GM12878 (cell line): ENCODE measurements around the gene HEPACAM. TPM values are rescaled to one million over a fixed set of nuclear protein-coding genes. Genes with fewer than 3 reads are reported as not detected.

Experiments used
- ATAC-seq: fragments of 200-7000 bp; cut with Tn5 transposase; 3 replicates; pipeline ENCODE4 v1.9.1; 2020; ENCODE audit warnings: mild to moderate bottlenecking, moderate library complexity
- BruUV-seq: library from RNA; stranded (reverse); fragments of 400-500 nt; replicated peaks from 2 replicates; lab custom pipeline; 2021; lab: Mats Ljungman, UMichigan
- CTCF ChIA-PET: fragments of 300-600 bp; sonication (Branson Sonifier 250); formaldehyde crosslinking; extraction: SDS; loops from one replicate; lab custom pipeline; 2021; ENCODE audit warnings: inconsistent platforms; lab: Yijun Ruan, JAX
- POLR2A ChIA-PET: fragments of 350-600 bp; formaldehyde crosslinking; extraction: SDS; loops from one replicate; lab custom pipeline; 2021; ENCODE audit warnings: inconsistent platforms; lab: Charles Lee
- RAD21 ChIA-PET: fragments of 300-600 bp; sonication (Branson Sonifier 250); formaldehyde crosslinking; loops from one replicate; lab custom pipeline; 2023; ENCODE audit warnings: antibody characterized with exemption; ENCODE audit not compliant: unreplicated experiment; lab: Charles Lee
- SMC1A ChIA-PET: fragments of 300-600 bp; sonication (Branson Sonifier 250); formaldehyde crosslinking; loops from one replicate; lab custom pipeline; 2023; ENCODE audit not compliant: unreplicated experiment, uncharacterized antibody; lab: Charles Lee
- DNase-seq: peaks from one replicate; pipeline ENCODE4 v3.0.0-alpha.2; 2011; ENCODE audit warnings: low read depth, low spot score
- FAIRE-seq: peaks from 3 replicates; lab custom pipeline; 2011; peaks lifted over from hg19 to GRCh38; lab: Jason Lieb, UNC
- H2AFZ ChIP-seq: 2 replicates; pipeline ENCODE4 v1.6.0; 2011; ENCODE audit warnings: low read depth, low read length, control low read depth; ENCODE audit not compliant: control insufficient read depth
- H3K27ac ChIP-seq: 2 replicates; pipeline ENCODE4 v1.5.1; 2011; ENCODE audit warnings: control low read depth; ENCODE audit not compliant: control insufficient read depth, insufficient read depth
- H3K27me3 ChIP-seq, 2 experiments: replicated peaks in 1 of 2; 2 replicates each; pipeline versions ENCODE4 v1.6.0 to v1.6.1; 2011; ENCODE audit warnings: low read length in 1 of 2; ENCODE audit not compliant: control insufficient read depth in 2 of 2, insufficient read depth in 2 of 2
- H3K36me3 ChIP-seq, 2 experiments: 2 replicates each; pipeline ENCODE4 v1.5.1; 2011; ENCODE audit warnings: low read length in 1 of 2; ENCODE audit not compliant: control insufficient read depth in 2 of 2, insufficient read depth in 2 of 2
- H3K4me1 ChIP-seq: 2 replicates; pipeline ENCODE4 v1.6.1; 2011; ENCODE audit warnings: mild to moderate bottlenecking, low read length, moderate library complexity, mixed read lengths; ENCODE audit not compliant: control insufficient read depth, insufficient read depth
- H3K4me2 ChIP-seq: 2 replicates; pipeline ENCODE4 v1.6.0; 2011; ENCODE audit warnings: control low read depth; ENCODE audit not compliant: control insufficient read depth, insufficient read depth
- H3K4me3 ChIP-seq: fragments of 200-600 bp; sonication (generic); 2 replicates; pipeline ENCODE4 v1.5.1; 2016
- H3K79me2 ChIP-seq: 2 replicates; pipeline ENCODE4 v1.6.0; 2011; ENCODE audit warnings: low read length; ENCODE audit not compliant: control insufficient read depth, insufficient read depth
- H3K9ac ChIP-seq: 2 replicates; pipeline ENCODE4 v1.8.0; 2011; ENCODE audit warnings: low read length, control low read depth, mixed read lengths; ENCODE audit not compliant: control insufficient read depth, insufficient read depth
- H3K9me3 ChIP-seq: replicated peaks from 3 replicates; pipeline ENCODE4 v1.5.1; 2011; ENCODE audit warnings: mild to moderate bottlenecking, low read length; ENCODE audit not compliant: control insufficient read depth, insufficient read depth
- H4K20me1 ChIP-seq: 2 replicates; pipeline ENCODE4 v1.6.0; 2011; ENCODE audit not compliant: control insufficient read depth, insufficient read depth
- CBX5 ChIP-seq: sonication (generic); IDR thresholded peaks from 2 replicates; pipeline ENCODE4 v1.6.1; 2016; ENCODE audit warnings: low read depth, moderate library complexity, mild to moderate bottlenecking, inconsistent platforms
- EP300 ChIP-seq, 2 experiments: fragments of 150-350 bp in 1 of 2; IDR thresholded peaks; 2 replicates each; pipeline ENCODE4 v1.6.1; 2011 to 2012; ENCODE audit warnings: low read depth in 2 of 2, low read length in 2 of 2, borderline replicate concordance in 1 of 2, improper control_type of control experiment in 1 of 2, inconsistent platforms in 1 of 2; ENCODE audit not compliant: control insufficient read depth in 1 of 2
- GATAD2B ChIP-seq: fragments of 450-650 bp; conservative IDR thresholded peaks from 2 replicates; pipeline ENCODE4 v1.6.1; 2017; ENCODE audit warnings: low read depth, mild to moderate bottlenecking, moderate library complexity
- IRF4 ChIP-seq: IDR thresholded peaks from 2 replicates; pipeline ENCODE4 v1.6.1; 2011; ENCODE audit warnings: low read depth, low read length
- JUNB ChIP-seq: IDR thresholded peaks from 2 replicates; pipeline ENCODE4 v1.6.1; 2016; ENCODE audit warnings: antibody characterized with exemption, mild to moderate bottlenecking
- KAT2A ChIP-seq: conservative IDR thresholded peaks from 2 replicates; pipeline ENCODE4 v1.6.1; 2011; ENCODE audit warnings: low read depth, low read length; ENCODE audit not compliant: control insufficient read depth
- NFYA ChIP-seq: IDR thresholded peaks from 2 replicates; pipeline ENCODE4 v1.6.1; 2011; ENCODE audit warnings: low read depth, mild to moderate bottlenecking, low read length, improper control_type of control experiment, borderline replicate concordance
- NFYB ChIP-seq: IDR thresholded peaks from 2 replicates; pipeline ENCODE4 v1.6.1; 2011; ENCODE audit warnings: low read depth, mild to moderate bottlenecking, low read length, improper control_type of control experiment, moderate library complexity; ENCODE audit not compliant: insufficient read depth
- SIN3A ChIP-seq: IDR thresholded peaks from 2 replicates; pipeline ENCODE4 v1.6.1; 2012; ENCODE audit warnings: low read depth, low read length, improper control_type of control experiment
- SMARCA5 ChIP-seq: fragments of 450-650 bp; IDR thresholded peaks from 2 replicates; pipeline ENCODE4 v1.6.1; 2017; ENCODE audit warnings: mild to moderate bottlenecking
- SREBF1 ChIP-seq: IDR thresholded peaks from 2 replicates; pipeline ENCODE4 v1.6.1; 2012; ENCODE audit warnings: mild to moderate bottlenecking, low read length
- SRF ChIP-seq, 2 experiments: IDR thresholded peaks; 2 replicates each; pipeline ENCODE4 v1.6.1; 2011; ENCODE audit warnings: low read depth in 2 of 2, low read length in 2 of 2, mild to moderate bottlenecking in 1 of 2, moderate library complexity in 1 of 2
- YBX1 ChIP-seq: fragments of 450-650 bp; IDR thresholded peaks from 2 replicates; pipeline ENCODE4 v1.6.1; 2016; ENCODE audit warnings: antibody characterized with exemption
- WGBS: methylation state at CpG from one replicate; pipeline ENCODE4 v1.1.6; 2016; ENCODE audit warnings: low lambda C conversion rate; ENCODE audit not compliant: insufficient replicate concordance, insufficient coverage; ENCODE audit errors: missing lambda C conversion rate; 5-methylcytosine and 5-hydroxymethylcytosine counted together
- in situ Hi-C: fragments of 300-500 bp; cut with MboI; formaldehyde crosslinking; loops from 9 replicates; pipeline ENCODE4 v1.14.3; 2018; ENCODE audit warnings: mixed read lengths
- intact Hi-C: fragments of 100-400 bp; cut with micrococcal nuclease; formaldehyde crosslinking; loops from one replicate; pipeline ENCODE4 v1.14.2; 2022; ENCODE audit not compliant: unreplicated experiment
- polyA plus RNA-seq, 11 experiments: library from polyadenylated mRNA; depleted of rRNA in 4 of 11; unstranded in 6 of 11; stranded (reverse) in 5 of 11; fragments of >200 nt; fragmentation: Nextera tagmentation in 4 of 11; fragmentation: Illumina TruSeq in 1 of 11; extraction: Ambion mirVana in 4 of 11; extraction: Trizol in 1 of 11; gene quantifications; 1 replicate in 1 of 11; 2 replicates in 10 of 11; pipeline versions ENCODE4 v1.2.1 to v1.2.3, GENCODE V29; 2011 to 2016; ENCODE audit warnings: inconsistent platforms in 2 of 11, missing spikeins in 2 of 11, low read depth in 1 of 11
- total RNA-seq, 4 experiments: library from RNA; depleted of rRNA in 3 of 4; stranded (reverse); fragments of >200 nt in 3 of 4; fragmentation: Illumina TruSeq in 1 of 4; extraction: Trizol in 1 of 4; gene quantifications; 2 replicates each; pipeline versions ENCODE4 v1.2.1 to v1.2.3, GENCODE V29; 2013 to 2021
- TF ChIP-seq, protein P1 (sequence below): IDR thresholded peaks from 2 replicates; pipeline ENCODE4 v1.6.1; 2011; ENCODE audit warnings: mild to moderate bottlenecking, low read depth, low read length, moderate library complexity; ENCODE audit not compliant: insufficient replicate concordance
- TF ChIP-seq, protein P2 (sequence below): IDR thresholded peaks from 2 replicates; pipeline ENCODE4 v1.6.1; 2012; ENCODE audit warnings: low read depth, low read length, improper control_type of control experiment
- TF ChIP-seq, protein P3 (sequence below): fragments of 150-350 bp; IDR thresholded peaks from 2 replicates; pipeline ENCODE4 v1.6.1; 2016; ENCODE audit warnings: low read depth, low read length

The HEPACAM gene
- total and polyA plus RNA-seq, 10 of the 15 experiments (the other 5 are each of a cell fraction or from before 2014, with no cell fraction given) = 0.03 TPM; not detected in 9

DNA sequence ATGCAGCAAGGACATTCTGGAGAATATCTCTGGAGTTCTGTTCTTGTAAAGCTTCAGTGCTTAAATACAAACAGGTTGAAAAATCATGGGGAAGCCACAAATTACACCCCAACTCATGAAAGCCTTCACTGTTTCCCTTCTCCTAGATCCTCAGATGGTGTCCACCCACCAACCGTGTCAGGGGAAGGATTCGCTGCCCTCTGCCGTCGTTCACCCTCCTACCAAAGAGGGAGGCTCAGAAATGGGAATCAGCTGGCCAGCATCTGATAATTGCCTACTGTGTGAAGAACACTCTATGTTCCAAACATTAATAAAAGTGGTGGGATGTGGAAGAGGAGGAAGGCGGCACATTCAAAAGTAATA, 7.4 kb upstream of the HEPACAM start:
- no peak for DNase-seq
- Histone ChIP-seq H3K79me2 (no peaks in the 10 kb centered on the region), H3K36me3 (no peaks in the 10 kb centered on the region), H3K27me3 (no peaks in the 10 kb centered on the region; a peak in 1 of 4 replicates), H3K4me1 (no peaks in the 10 kb centered on the region), H3K9me3 (no peaks in the 10 kb centered on the region; the same call in 2 of the 3 replicates), H3K27ac (no peak overlapping the region)
- in situ Hi-C loops (no loop called here), intact Hi-C loops (no loop called here)
- 77% methylated on average over 5 of the region's 5 CpGs for WGBS
- ChIA-PET RAD21 (no interaction called here), SMC1A (no interaction called here), CTCF (interaction anchor here (0.6 kb wide), 1 partner anchor 829 kb away, joined by 4 read pairs; no protein-coding TSS in a partner anchor)
- no peak for FAIRE-seq
- TF ChIP-seq SRF (IDR thresholded peaks at IDR 0.05; ENCODE audit: low read depth in 2 of 2, low read length in 2 of 2) (no peak), YBX1 (no peak), KAT2A (no peak), SREBF1 (no peak), GATAD2B (no peak), SIN3A (no peak), CBX5 (no peak), NFYA (no peak), NFYB (no peak), JUNB (no peak), SMARCA5 (no peak), IRF4 (no peak), EP300 (IDR thresholded peaks at IDR 0.05; ENCODE audit: borderline replicate concordance in 1 of 2, control insufficient read depth in 1 of 2, low read depth in 2 of 2, low read length in 2 of 2) (no peak)
- TF ChIP-seq, protein P1, sequence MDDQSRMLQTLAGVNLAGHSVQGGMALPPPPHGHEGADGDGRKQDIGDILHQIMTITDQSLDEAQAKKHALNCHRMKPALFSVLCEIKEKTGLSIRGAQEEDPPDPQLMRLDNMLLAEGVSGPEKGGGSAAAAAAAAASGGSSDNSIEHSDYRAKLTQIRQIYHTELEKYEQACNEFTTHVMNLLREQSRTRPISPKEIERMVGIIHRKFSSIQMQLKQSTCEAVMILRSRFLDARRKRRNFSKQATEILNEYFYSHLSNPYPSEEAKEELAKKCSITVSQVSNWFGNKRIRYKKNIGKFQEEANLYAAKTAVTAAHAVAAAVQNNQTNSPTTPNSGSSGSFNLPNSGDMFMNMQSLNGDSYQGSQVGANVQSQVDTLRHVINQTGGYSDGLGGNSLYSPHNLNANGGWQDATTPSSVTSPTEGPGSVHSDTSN = no peak
- TF ChIP-seq, protein P2, sequence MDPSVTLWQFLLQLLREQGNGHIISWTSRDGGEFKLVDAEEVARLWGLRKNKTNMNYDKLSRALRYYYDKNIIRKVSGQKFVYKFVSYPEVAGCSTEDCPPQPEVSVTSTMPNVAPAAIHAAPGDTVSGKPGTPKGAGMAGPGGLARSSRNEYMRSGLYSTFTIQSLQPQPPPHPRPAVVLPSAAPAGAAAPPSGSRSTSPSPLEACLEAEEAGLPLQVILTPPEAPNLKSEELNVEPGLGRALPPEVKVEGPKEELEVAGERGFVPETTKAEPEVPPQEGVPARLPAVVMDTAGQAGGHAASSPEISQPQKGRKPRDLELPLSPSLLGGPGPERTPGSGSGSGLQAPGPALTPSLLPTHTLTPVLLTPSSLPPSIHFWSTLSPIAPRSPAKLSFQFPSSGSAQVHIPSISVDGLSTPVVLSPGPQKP = no peak
- TF ChIP-seq, protein P3, sequence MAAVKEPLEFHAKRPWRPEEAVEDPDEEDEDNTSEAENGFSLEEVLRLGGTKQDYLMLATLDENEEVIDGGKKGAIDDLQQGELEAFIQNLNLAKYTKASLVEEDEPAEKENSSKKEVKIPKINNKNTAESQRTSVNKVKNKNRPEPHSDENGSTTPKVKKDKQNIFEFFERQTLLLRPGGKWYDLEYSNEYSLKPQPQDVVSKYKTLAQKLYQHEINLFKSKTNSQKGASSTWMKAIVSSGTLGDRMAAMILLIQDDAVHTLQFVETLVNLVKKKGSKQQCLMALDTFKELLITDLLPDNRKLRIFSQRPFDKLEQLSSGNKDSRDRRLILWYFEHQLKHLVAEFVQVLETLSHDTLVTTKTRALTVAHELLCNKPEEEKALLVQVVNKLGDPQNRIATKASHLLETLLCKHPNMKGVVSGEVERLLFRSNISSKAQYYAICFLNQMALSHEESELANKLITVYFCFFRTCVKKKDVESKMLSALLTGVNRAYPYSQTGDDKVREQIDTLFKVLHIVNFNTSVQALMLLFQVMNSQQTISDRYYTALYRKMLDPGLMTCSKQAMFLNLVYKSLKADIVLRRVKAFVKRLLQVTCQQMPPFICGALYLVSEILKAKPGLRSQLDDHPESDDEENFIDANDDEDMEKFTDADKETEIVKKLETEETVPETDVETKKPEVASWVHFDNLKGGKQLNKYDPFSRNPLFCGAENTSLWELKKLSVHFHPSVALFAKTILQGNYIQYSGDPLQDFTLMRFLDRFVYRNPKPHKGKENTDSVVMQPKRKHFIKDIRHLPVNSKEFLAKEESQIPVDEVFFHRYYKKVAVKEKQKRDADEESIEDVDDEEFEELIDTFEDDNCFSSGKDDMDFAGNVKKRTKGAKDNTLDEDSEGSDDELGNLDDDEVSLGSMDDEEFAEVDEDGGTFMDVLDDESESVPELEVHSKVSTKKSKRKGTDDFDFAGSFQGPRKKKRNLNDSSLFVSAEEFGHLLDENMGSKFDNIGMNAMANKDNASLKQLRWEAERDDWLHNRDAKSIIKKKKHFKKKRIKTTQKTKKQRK = no peak
- TF ChIP-seq, all 136 proteins: peak for 0
- BruUV-seq = no TSS peak
- no peak overlapping the region for H3K9ac ChIP-seq
- ATAC-seq = no peak
- H2AFZ ChIP-seq = no peak overlapping the region
- H3K4me3 ChIP-seq = no peak overlapping the region
- POLR2A ChIA-PET = interaction anchor here (1.2 kb wide), 1 partner anchor 10 kb away, joined by 6 read pairs; no protein-coding TSS in a partner anchor
- H3K4me2 ChIP-seq = no peak overlapping the region
- no peaks in the 10 kb centered on the region for H4K20me1 ChIP-seq
